ENCODE data around the gene ZBTB44.

DNA sequence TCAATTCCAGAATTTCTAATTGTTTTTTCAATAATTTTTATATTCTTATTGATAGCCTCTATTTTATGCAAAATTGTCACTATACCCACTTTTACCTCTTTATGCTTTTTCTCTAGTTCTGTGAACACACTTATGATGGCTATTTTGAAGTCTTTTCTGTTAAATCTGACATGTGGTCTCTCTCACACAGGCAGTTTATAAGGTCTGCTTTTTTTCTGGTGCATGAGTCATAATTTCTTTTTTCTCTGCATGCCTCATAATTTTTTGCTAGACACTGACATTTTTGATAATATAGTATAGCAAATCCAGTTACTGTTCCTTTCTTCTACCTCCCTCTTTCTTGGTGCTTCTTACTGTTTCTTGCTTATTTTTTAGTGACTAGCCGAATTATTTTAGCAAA, 36.0 kb downstream of the ZBTB44 start:
- no peak for TF ChIP-seq EZH2 (IDR thresholded peaks at IDR 0.05; ENCODE audit: low read length, missing control alignments)
- TF ChIP-seq, protein P1, sequence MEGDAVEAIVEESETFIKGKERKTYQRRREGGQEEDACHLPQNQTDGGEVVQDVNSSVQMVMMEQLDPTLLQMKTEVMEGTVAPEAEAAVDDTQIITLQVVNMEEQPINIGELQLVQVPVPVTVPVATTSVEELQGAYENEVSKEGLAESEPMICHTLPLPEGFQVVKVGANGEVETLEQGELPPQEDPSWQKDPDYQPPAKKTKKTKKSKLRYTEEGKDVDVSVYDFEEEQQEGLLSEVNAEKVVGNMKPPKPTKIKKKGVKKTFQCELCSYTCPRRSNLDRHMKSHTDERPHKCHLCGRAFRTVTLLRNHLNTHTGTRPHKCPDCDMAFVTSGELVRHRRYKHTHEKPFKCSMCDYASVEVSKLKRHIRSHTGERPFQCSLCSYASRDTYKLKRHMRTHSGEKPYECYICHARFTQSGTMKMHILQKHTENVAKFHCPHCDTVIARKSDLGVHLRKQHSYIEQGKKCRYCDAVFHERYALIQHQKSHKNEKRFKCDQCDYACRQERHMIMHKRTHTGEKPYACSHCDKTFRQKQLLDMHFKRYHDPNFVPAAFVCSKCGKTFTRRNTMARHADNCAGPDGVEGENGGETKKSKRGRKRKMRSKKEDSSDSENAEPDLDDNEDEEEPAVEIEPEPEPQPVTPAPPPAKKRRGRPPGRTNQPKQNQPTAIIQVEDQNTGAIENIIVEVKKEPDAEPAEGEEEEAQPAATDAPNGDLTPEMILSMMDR (conservative IDR thresholded peaks at IDR 0.05 in 1 of 2, IDR thresholded peaks at IDR 0.05 in 1 of 2; ENCODE audit: low read depth in 1 of 2, low read length in 2 of 2) = no peak

Data from fibroblast of lung (primary cell).